IPS-18a (cell line): ENCODE data around the gene ARID3A.
"Not testable (repeated sequence)": the region's sequence is repeated elsewhere in the genome, so short reads cannot be mapped to it uniquely, and the experiment has no call there.

ENCODE experiments used
- H3K27ac ChIP-seq: one replicate; pipeline ENCODE4 v1.5.1; 2013; ENCODE audit warnings: low read length
- H3K27me3 ChIP-seq: one replicate; pipeline ENCODE4 v1.6.1; 2013; ENCODE audit warnings: mild to moderate bottlenecking, low read length; ENCODE audit not compliant: control insufficient read depth, insufficient read depth
- H3K36me3 ChIP-seq: one replicate; pipeline ENCODE4 v1.6.1; 2013; ENCODE audit warnings: low read depth, low read length; ENCODE audit not compliant: control insufficient read depth
- H3K4me1 ChIP-seq: one replicate; pipeline ENCODE4 v1.6.1; 2013; ENCODE audit warnings: low read depth, low read length; ENCODE audit not compliant: control insufficient read depth
- H3K4me3 ChIP-seq: one replicate; pipeline ENCODE4 v1.5.1; 2013; ENCODE audit warnings: low read length
- H3K9ac ChIP-seq: one replicate; pipeline ENCODE4 v1.6.1; 2013; ENCODE audit warnings: mild to moderate bottlenecking, low read length, moderate library complexity
- H3K9me3 ChIP-seq: one replicate; pipeline ENCODE4 v1.6.1; 2013; ENCODE audit warnings: low read depth, low read length; ENCODE audit not compliant: control insufficient read depth

The ARID3A gene

DNA sequence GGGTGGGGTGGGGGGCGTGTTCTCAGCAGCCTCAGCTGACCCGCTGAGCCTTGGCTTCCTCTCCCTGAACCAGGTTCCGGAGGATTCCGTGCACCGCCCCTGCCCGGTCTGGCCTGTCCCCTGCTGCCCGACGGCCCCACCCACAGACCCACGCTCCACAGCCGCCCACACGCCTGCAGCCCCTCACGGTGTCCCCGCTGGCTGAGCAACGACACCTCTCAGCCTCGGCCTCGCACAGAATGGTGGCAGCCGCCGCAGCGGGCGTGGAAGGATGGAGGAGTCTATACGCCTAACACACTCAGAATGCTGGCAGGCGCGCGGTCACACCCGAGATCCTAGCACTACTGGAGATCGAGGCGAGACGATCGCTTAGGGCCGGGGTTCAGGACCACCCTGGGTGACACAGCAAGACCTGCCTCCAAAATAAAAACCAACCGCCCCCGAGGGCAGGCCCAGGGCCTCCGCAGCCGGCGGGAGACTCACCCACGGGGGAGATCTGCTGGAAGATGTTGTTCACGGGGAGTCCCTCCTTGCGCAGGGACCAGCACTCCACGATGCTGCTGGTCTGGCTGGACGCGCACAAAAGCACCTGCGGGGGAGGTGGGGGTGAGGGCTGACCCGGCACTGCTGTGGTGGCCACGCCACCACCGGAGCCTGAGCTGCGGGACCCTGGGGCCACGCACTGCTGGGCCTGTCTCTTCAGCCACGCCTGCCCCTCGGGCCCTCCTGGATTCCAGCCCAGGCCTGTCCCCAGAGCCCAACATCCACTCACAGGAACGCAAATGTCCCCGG lies 41.2 kb upstream of the ARID3A start:
- no peak overlapping the region for H3K27ac ChIP-seq
- H3K4me3 ChIP-seq: no peak overlapping the region
- peaks cover 29% of the 10 kb centered on the region for H3K36me3 ChIP-seq
- no peaks in the 10 kb centered on the region for H3K4me1 ChIP-seq
- H3K9me3 ChIP-seq: no peaks in the 10 kb centered on the region
- no peak overlapping the region for H3K9ac ChIP-seq
- no peaks in the 10 kb centered on the region for H3K27me3 ChIP-seq

DNA sequence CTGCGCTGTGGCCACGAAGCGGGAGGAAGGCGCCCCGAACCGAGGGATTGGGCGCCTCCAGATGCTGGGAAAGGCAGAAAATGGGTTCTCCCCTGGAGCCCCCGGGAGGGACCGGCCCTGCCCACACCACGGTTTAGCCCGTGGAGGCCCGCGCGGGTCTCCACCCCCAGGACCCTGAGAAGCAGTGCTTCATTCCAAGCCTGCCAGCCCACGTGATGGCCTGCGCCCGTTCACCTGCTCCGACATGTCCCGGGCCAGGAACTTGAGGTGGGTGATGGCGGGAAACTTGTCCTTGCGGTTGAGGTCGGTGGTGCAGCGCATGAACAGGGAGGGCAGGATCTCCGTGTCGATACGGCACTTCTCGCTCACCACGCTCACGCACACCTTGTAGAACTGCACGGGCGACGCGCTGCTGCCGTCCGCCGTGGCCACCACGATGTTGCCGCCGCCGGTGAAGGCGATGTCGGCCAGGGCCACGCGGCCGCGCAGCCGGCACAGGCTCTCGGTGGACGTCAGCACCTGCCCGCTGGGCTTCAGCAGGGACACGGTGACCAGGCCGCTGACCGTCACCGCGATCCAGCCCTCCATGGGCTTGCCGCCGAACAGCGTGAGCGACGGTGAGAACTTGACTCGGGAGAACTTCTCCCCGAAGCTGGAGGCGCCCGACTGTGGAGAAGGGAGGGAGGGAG lies 40.2 kb upstream of the ARID3A start:
- peaks cover 32% of the 10 kb centered on the region for H3K36me3 ChIP-seq
- H3K9ac ChIP-seq: no peak overlapping the region
- no peaks in the 10 kb centered on the region for H3K4me1 ChIP-seq
- H3K9me3 ChIP-seq: no peaks in the 10 kb centered on the region
- no peak overlapping the region for H3K4me3 ChIP-seq
- H3K27ac ChIP-seq: no peak overlapping the region
- H3K27me3 ChIP-seq: no peaks in the 10 kb centered on the region

DNA sequence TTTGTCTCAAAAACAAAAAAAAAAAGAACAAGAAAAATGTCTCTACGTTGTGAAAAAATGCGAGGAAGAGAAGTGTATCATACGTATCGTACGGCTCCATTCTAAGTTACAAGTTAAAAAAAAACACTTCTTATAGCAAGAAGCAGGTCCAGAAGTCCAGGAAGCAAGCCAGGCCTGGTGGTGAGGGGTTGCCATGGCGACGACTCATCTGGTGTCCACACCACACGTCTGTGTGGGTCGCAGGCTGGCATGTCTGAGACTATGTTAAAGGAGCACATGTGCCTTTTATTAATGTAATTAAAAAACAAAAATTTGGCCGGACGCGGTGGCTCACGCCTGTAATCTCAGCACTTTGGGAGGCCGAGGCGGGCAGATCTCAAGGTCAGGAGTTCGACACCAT lies 38.8 kb upstream of the ARID3A start:
- H3K27me3 ChIP-seq: no peaks in the 10 kb centered on the region
- peaks cover 23% of the 10 kb centered on the region for H3K36me3 ChIP-seq
- H3K27ac ChIP-seq: no peak overlapping the region
- H3K4me1 ChIP-seq: no peaks in the 10 kb centered on the region
- H3K4me3 ChIP-seq: no peak overlapping the region
- H3K9me3 ChIP-seq: no peaks in the 10 kb centered on the region
- no peak overlapping the region for H3K9ac ChIP-seq

DNA sequence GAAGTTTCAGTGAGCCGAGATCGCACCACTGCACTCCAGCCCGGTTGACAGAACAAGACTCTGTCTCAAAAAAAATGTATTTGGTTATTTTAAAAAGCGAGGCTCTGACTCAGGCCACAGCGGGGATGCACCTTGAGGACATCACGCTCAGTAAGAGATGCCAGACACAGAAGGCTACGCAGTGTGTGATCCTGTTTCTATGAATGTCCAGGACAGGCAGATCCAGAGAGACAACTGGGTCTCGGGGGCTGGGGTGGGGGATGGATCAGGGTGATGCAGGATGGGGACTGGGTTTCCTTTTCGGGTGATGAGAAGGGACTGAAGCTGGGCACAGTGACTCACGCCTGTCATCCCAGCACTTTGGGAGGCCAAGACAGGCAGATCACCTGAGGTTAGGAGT lies 38.2 kb upstream of the ARID3A start:
- Histone ChIP-seq H3K36me3 (peaks cover 22% of the 10 kb centered on the region), H3K27ac (no peak overlapping the region), H3K27me3 (no peaks in the 10 kb centered on the region)

DNA sequence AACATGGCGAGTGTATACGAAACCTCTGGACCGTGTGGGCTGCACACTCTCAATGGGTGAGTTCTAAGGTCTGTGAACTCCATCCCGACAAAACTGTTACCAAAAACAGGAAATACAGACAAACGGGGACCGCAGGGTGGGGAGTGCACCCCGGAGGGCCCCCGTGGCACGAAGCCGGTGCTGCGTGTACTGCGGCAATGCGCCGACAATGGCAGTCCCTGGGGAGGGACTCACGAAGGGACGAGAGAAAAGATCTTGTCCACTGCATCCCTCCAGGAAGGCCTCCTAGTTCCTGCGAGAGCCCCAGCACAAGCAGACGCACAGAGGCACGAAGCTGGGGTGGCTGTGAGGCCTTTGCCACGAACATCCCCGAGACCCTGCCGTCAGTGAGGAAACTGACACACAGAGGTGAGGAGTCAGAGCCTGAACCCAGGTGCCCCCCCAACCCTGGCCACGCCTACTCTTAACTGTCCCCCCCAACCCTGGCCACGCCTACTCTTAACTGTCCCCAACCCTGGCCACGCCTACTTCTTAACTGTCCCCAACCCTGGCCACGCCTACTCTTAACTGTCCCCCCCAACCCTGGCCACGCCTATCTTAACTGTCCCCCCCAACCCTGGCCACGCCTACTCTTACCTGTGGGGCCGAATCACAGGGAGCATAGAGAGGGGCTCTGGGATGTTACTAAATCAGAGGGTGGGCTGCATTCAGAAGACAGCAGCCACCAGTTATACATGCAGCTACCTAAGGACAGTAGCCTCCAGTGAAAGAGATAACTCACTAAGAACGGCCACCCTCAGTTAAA lies 37.1 kb upstream of the ARID3A start:
- Histone ChIP-seq H3K9me3 (no peaks in the 10 kb centered on the region), H3K27ac (no peak overlapping the region), H3K27me3 (no peaks in the 10 kb centered on the region), H3K9ac (no peak overlapping the region), H3K36me3 (peaks cover 22% of the 10 kb centered on the region), H3K4me1 (no peaks in the 10 kb centered on the region), H3K4me3 (no peak overlapping the region)

More for the DNA sequence above, 38.2 kb upstream of the ARID3A start:
- Histone ChIP-seq H3K4me3 (no peak overlapping the region), H3K9ac (no peak overlapping the region), H3K4me1 (no peaks in the 10 kb centered on the region), H3K9me3 (no peaks in the 10 kb centered on the region)

DNA sequence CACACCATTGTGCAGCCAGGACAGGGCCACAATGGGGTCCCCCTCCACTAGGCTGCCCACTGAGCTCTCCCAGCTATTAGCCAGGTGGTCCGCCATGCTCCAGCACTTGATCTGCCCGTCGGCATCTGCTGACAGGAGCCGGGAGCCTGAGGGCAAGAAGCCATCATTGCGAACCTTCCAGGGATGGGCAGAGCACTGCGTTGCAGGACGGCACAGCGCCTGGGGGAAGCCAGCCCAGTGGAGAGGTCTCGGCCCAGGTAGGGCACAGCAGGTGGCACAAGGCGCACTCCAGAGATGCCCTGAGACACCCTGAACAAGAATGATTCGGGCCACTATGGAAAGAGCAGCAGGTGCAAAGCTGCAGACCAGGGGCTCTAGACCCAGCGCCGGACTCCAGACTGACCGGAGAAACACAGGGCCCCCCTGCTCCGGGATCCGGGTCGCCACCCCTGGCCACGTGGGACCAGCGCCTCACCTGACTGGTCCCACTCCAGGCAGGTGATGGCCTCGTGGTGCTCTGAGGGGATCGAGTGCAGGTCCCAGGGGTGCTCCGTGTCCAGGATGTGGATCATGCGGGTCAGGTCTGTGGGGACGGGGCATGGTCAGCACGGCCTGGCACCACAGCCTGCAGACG lies 36.1 kb upstream of the ARID3A start:
- no peaks in the 10 kb centered on the region for H3K9me3 ChIP-seq
- no peaks in the 10 kb centered on the region for H3K4me1 ChIP-seq
- H3K9ac ChIP-seq: no peak overlapping the region
- H3K4me3 ChIP-seq: no peak overlapping the region
- H3K27ac ChIP-seq: no peak overlapping the region
- peaks cover 22% of the 10 kb centered on the region for H3K36me3 ChIP-seq
- no peaks in the 10 kb centered on the region for H3K27me3 ChIP-seq

DNA sequence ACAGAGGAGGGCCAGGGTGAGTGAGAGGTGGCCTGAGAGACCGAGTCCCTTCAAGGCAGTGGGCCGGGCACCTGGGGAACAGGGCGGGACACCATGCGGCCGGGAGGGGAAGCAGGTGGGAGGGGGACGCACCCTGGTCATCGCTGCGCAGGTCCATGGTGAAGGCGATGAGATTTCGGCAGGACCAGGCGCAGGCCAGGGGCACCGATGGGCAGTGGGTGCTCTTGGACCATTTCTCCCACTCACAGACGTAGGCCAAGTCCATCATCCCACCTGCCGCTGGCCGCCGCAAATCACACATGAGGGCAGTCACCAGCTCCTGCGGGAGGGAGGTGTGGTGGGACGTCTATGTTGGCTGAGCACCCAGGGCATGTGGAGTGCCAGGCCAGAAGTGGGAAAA lies 35.0 kb upstream of the ARID3A start:
- H3K4me3 ChIP-seq: no peak overlapping the region
- peaks cover 14% of the 10 kb centered on the region for H3K36me3 ChIP-seq
- no peaks in the 10 kb centered on the region for H3K9me3 ChIP-seq
- H3K9ac ChIP-seq: no peak overlapping the region
- H3K4me1 ChIP-seq: no peaks in the 10 kb centered on the region
- no peaks in the 10 kb centered on the region for H3K27me3 ChIP-seq
- H3K27ac ChIP-seq: no peak overlapping the region

DNA sequence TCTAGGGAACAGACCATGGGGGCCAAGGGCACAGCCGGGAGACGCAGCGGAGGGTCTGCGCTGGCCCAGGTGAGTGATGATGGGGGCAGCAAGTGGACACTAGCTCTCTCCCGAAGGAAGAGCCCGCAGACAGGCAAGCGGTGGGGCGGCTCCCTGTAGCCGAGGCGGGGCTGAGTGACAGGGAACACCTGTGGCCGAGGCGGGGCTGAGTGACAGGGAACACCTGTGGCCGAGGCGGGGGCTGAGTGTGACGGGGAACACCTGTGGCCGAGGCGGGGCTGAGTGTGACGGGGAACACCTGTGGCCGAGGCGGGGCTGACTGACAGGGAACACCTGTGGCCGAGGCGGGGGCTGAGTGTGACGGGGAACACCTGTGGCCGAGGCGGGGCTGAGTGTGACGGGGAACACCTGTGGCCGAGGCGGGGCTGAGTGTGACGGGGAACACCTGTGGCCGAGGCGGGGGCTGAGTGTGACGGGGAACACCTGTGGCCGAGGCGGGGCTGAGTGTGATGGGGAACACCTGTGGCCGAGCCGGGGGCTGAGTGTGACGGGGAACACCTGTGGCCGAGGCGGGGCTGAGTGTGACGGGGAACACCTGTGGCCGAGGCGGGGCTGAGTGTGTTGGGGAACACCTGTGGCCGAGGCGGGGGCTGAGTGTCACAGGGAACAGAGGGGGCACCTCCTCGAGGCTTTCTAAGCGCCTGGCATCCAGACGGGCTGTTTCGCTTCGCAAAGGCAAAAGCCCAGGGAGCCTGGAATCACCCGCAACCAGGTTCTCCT lies 34.2 kb upstream of the ARID3A start:
- H3K4me1 ChIP-seq, H3K27me3 ChIP-seq, H3K27ac ChIP-seq, H3K36me3 ChIP-seq, H3K9ac ChIP-seq, H3K9me3 ChIP-seq: not testable (repeated sequence)
- H3K4me3 ChIP-seq: peak overlapping the region; percentile 73

DNA sequence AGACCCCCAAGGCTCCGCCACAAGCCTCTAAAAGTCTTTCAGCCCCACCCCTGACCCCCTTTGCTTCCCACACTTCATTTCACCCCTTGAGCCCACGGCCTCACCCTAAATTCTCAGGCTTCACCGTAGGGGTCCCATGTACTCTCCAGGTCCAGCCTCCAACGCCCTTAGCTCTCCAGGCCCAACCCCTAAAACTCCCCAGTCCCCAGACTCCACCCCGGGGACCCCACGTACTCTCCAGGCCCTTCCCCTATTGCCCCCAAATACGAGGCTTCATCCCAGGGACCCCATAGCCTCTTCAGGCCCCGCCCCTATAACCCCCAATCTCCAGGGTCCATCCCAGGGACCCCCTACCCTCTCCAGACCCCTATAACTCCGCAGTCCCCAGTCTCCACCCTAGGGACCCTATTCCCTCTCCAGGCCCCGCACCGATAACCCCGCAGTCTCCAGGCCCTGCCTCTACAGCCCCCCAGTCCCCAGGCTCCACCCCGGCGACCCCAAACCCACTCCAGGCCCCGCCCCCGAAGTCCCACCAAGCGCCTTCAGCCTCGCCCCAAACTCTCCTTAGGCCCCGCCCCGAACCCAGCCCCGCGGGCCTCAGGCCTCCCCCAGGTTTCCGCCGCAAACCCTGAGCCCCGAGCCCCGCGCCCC lies 33.5 kb upstream of the ARID3A start:
- Histone ChIP-seq H3K27ac (no peak overlapping the region), H3K9ac (peak overlapping the region; percentile 61), H3K4me3 (peak overlapping the region; percentile 73), H3K4me1 (no peaks in the 10 kb centered on the region), H3K27me3 (no peaks in the 10 kb centered on the region), H3K36me3 (peaks cover 7% of the 10 kb centered on the region), H3K9me3 (no peaks in the 10 kb centered on the region)

DNA sequence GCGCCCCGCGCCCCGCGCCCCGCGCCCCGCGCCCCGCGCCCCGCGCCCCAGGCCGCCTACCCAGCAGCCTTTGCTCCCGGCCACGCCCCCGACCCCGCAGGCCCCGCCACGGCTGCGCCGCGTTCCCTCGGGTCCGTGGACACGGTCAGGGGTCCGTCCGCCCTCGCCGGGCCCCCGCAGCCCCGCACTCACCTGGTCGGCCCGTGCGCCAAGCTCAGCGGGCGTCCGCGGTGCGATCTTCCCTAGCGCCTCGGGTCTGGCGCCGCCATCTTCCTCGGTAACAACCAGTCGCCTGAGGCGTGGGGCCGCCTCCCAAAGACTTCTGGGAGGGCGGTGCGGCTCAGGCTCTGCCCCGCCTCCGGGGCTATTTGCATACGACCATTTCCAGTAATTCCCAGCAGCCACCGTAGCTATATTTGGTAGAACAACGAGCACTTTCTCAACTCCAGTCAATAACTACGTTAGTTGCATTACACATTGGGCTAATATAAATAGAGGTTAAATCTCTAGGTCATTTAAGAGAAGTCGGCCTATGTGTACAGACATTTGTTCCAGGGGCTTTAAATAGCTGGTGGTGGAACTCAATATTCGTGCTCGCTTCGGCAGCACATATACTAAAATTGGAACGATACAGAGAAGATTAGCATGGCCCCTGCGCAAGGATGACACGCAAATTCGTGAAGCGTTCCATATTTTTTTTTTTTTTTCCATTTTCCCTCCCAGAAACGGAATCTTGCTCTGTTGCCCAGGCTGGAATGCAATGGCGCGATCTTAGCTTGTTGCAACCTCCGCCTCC lies 32.7 kb upstream of the ARID3A start, which contains the start of the genes MED16 and RNU6-9:
TSS of gene MED16 (minus strand) at position 294 of the 796 bp plus-strand sequence. CDS start 2,056 bp downstream, outside the sequence.
TSS of gene RNU6-9 (plus strand) at position 591 of the 796 bp plus-strand sequence.
- H3K36me3 ChIP-seq: peaks cover 7% of the 10 kb centered on the region
- H3K4me3 ChIP-seq: peak within 1 kb of the TSS; percentile 73
- no peaks in the 10 kb centered on the region for H3K4me1 ChIP-seq
- no peaks in the 10 kb centered on the region for H3K9me3 ChIP-seq
- peak within 1 kb of the TSS; percentile 100 for H3K27ac ChIP-seq
- no peaks in the 10 kb centered on the region for H3K27me3 ChIP-seq
- peak within 1 kb of the TSS; percentile 81 for H3K9ac ChIP-seq
